ENCODE data around the gene MYO16.

DNA sequence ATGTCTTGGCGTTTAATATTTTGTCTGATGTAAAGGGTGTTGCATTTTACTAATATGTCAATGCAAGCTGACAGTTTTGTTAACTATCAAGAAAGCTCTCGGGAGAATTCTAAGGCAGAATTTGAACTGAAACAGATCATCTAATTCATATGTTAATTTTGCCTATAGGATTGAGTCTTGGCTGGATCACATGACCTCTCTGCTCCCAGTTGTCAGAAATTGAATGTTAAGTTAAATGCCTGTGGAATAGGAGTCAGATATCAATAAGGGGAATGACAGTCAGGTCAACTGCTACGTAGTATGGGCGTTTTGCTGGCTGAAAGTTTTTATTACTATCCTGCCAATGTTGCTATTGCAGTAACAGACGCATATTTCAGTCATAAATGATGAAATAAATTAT lies 358.5 kb downstream of the MYO16 start:
- TF ChIP-seq, protein P1, sequence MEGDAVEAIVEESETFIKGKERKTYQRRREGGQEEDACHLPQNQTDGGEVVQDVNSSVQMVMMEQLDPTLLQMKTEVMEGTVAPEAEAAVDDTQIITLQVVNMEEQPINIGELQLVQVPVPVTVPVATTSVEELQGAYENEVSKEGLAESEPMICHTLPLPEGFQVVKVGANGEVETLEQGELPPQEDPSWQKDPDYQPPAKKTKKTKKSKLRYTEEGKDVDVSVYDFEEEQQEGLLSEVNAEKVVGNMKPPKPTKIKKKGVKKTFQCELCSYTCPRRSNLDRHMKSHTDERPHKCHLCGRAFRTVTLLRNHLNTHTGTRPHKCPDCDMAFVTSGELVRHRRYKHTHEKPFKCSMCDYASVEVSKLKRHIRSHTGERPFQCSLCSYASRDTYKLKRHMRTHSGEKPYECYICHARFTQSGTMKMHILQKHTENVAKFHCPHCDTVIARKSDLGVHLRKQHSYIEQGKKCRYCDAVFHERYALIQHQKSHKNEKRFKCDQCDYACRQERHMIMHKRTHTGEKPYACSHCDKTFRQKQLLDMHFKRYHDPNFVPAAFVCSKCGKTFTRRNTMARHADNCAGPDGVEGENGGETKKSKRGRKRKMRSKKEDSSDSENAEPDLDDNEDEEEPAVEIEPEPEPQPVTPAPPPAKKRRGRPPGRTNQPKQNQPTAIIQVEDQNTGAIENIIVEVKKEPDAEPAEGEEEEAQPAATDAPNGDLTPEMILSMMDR (IDR thresholded peaks at IDR 0.05), result no peak
- no peak for TF ChIP-seq POLR2A (IDR thresholded peaks at IDR 0.05)

Measured in tibial nerve (tissue), 3 donors.